Effector CD8-positive, alpha-beta T cell (primary cell): Measurements from ENCODE around the gene LGI1.

ENCODE experiments used
- DNase-seq: peaks from one replicate; lab custom pipeline; 2025; lab: John Stamatoyannopoulos, UW

The LGI1 gene

DNA sequence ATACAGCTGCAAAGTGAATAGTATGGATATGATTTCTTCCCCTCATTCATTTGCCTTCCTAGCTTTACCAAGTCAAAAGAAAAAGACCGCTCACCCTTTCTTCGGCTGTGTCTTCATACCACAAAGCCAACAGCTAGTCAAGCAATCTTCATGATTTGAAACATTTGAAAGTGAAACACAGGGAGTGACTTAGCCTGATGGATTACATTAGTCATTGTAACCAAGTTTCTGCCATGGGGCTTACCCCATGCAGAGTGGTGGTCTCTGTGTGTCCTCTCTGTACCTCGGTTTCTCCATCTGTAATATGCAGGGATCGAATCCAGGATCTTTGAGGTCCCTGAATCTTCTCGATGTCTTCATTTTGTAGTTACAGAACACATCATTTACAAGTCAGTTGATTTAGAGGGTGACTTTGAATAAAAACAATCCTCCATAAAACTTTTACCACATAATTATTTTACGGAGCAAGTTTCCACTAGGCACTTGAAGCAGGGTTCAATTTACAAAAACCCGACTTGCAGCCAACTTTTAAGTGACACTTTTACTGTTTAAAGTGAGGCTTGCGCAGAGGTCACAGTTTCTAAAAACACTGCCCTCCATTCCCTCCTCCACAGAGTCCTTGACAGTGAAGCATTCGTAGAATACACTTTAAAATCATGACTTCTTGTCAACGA, 2.2 kb upstream of the LGI1 start:
- no peak for DNase-seq

DNA sequence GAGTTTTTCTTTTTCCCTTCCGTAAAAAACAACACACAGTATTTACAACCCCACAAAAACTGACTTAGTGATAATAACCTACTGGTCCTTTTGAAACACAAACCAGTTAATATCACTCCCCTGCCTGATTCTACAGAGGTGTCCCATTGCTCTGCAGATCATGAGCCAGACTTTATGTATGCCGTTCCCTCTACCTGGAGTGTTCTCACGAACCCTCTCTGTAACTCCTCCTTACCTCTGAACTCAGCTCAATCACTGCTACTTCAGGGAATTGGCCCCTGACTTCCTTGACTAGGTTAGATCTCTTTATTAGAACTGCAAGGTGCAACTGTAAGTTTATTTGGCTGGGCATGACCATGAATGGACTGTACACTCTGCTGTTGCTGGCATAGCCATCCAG, 1.6 kb upstream of the LGI1 start:
- no peak for DNase-seq

DNA sequence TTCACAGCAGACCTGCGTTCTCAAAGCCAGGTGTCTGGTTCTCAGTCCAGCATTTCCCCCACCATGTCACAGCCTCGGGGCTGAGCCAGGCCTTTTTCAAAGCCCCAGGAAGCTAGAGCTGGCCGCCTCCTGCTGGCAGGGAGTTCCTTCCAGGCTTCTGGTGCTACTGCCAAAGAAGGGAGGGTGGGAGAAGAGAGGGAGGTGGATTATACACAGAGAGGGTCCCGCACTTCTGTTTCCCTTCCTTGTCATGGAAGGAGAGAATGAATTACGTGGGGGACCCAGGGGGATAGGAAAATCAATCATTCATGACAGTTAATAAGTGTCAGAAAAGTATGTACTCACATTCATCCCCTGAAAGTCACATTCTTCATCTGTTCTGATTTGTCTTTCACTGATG, 600 bp upstream of the LGI1 start:
- DNase-seq = no peak

DNA sequence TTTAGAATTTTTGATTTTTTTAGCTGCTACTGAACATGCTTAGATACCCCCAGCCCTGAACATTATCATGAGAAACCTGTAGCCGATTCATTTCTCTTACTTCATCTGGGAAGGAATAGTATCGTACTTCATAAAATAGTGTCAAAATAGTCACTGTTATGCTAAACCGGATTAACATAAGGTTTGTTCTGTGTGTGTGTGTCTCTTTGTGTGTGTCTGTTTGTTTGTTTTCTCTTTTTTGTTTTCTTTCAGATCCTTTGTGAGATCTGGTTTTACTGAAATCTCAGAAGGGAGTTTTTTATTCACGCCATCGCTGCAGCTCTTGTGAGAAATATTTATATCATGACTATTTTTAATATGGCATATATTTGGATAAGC, 761 bp downstream of the LGI1 start:
- DNase-seq = no peak

DNA sequence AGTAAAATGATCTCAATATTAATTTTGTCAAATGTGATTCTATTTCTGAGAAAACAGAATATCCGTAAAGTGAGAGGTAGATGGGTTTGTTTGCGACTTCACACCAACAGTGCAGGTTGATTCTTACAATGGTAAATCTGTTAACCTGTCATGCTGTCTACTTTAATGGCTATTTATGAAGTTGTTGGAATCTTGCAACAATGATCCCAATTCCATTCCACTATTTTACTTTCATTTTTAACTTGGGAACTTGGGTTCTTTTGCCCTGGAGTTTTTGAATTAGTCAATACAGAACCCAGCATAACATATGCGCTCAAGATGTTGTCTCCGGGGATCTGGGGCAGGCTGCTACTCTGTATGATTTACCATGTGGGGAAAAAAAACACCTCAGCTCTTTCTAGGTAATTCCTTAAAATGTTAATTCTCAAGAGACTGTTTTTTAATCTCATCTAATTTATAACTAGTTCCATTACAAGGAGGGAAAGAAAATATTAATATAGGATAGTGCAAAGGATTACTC, 1.2 kb downstream of the LGI1 start:
- no peak for DNase-seq

DNA sequence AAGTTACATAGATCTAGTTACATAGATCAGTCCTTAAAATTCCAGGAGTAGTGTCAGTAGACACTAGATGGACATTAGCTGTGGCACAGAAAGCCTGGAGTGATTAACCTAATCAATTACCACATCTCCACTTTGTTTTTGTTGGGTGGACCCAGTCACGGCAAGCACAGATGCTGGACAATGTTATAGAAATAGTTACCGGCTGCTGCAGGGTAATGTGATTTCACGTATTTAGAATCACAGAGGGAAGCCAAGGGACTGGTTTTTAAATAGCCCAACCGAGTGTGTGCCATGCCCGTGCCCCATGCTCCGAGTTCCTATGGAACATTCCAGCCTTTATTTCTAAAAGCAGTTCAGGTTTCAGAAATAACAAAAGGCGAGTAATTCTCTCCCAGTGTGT, 2.8 kb downstream of the LGI1 start:
- no peak for DNase-seq

DNA sequence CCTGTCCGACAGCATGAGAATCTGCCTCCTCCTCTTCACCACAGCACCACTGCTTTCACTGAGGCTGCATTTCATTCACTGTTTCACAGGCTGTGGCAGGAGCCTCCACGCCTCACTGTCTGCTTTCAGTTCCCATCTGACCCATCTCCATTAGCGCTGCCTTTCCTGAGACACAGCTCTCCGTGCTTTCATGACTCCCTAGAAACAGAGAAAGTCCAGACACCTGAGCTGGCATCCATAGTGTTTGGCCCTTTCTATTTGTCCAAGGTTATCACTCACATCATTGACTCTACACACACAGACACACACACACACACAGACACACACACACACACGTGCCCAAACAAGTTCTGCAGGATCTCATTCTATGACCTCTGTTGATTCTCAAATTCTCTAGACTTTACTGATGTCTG, 5.2 kb downstream of the LGI1 start:
- DNase-seq = no peak

DNA sequence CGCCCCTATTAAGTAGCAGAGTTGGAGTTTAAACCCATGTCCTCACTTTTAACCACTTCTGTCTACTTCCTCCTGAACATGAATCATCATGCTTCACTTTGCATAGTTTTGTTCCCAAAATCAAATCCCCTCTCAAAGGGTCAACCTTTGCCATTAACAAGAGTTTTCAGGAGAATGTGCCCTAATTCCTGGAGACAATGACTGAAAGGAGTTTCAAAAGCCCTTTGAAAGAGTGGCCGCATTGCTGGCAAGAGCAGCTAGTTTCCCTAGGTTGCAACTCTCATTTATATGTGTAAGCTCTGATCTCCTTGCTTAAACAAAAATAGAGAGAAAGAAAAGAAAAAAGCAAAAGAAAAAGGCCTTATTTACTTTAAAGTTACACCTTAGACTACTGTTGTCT, 9.2 kb downstream of the LGI1 start:
- no peak for DNase-seq

DNA sequence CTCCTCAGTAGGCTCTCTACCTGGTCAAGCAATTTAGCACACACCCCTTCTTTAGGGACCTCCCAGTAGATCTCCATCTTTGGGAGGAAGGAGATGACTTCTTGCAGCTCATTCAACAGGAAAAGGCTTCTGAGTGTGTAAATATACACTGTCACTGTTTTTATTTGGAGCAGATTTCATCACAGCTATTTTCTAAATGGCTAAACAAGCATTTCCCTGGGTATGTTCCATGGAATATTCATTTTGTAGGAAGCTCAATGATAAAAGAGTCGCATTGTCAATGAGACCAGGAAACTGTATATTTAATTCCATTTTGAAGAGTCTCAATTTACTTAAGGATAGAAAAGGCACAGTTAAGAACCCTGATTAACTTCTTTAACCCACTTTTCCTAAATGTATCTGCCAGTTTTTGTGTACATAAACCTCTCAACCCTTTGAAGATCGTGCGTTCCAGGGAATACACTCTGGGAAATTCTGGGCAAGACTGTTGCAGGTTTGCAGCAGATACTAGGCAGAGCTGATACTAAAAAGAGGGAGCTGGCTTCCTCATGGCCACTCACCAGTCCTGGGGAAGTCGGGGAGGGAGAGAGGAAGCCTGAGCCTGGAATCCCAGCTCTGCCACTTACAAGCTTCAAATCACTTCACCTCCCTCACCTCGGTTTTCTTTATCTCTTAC, 10.1 kb downstream of the LGI1 start:
- no peak for DNase-seq

DNA sequence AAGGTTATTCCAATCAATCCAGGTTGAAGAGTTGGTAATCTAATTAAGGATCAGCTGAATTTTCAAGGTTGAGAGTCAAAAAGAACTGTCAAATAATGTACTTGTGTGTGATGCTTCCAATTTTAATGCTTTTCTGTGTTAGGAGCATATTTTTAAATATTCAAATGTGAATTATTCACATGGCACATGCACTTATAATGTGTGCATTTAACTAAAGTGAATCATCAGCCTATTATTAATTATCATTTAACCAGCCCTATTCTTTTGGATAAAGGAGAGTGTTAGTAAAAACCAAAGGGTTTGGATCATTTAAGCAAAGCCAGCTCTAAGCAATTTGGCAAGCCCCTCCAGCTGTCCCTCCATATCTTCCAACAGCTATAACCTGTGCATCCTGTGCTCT, 11.2 kb downstream of the LGI1 start:
- no peak for DNase-seq

DNA sequence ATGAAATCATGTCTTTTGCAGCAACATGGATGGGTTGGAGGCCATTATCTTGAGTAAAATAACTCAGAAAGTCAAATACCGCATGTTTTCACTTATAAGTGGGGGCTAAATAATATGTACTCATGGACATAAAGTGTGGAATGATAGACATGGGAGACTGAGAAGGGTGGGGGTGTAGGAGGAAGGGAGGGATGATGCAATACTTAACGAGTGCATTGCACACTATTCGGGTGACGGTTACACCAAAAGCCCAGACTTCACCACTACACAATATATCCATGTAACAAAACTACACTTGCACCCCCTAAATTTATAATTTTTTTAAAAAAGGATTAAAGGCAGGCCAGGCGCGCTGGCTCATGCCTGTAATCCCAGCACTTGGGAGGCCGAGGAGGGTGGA, 13.6 kb downstream of the LGI1 start:
- no peak for DNase-seq

DNA sequence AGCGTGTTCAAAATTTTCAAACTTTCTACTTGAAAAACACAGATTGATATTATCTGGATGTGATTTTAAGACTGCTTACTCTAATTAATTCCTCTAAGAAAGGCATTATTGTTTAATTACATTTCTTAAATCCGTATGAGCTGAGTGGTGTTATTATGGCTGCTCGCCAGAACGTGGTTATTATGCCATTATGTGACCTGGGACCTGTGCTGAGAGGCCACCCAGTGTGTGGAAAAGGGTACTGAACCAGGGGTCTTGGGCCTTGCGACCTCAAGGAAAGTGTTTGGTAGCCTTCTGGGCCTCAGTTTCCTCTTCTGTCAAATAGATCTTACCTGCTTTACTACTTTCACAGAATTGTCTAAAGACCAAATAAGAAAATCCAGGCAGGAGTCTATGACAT, 15.4 kb downstream of the LGI1 start:
- no peak for DNase-seq

DNA sequence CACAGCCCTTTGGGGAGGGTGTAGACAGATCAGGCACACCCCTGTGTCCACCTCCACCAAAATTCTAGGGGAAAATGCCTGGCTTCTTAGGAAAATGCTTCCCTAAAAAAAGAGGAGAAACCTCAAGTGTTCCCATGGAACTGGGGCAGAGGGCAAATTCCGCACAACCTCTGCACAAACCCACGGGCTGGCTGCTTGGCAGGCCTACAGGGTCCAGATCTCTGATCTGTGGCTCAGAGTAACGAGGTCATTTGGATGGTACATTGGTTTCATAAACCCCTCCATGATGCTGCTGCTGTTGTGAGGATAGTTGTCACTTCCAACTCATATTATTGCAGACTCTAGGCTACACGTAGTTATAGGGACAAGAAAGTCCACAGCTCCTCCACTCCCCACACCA, 16.0 kb downstream of the LGI1 start:
- DNase-seq = no peak

DNA sequence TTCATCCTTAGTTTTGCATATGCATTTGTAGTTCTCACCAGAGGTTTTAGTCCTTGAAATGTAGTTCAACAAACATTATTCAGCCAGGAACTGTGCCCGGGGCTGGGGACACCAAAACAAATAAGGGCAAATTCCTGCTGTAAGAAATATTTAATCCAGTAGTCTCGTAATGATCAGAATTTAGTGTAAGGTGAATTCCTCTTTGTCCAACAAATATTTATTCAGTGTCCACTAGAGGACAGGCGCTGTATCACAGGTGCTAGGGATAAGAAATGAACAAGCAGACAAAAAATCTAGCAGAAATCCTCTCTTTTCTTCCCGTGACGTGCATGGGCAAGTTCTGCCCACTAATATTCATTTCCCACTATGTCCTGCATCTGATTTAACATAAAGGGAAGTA, 17.6 kb downstream of the LGI1 start:
- DNase-seq = no peak

DNA sequence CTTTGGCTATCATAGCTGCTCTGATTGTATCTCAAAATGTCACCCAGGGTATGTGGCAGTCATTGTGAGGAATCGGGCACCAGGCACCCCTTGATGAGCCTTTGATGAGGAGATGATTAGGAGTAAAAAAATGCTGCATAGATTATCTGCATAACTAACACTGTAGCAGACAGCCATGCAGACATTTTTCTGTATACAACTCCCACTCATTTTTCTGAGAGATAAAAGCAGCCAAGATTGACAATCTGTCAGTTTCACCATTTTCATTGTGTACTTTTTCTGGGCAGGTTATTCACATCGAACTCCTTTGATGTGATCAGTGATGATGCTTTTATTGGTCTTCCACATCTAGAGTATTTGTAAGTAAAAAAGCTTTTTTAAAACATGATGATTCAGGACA, 19.4 kb downstream of the LGI1 start:
- DNase-seq = no peak

DNA sequence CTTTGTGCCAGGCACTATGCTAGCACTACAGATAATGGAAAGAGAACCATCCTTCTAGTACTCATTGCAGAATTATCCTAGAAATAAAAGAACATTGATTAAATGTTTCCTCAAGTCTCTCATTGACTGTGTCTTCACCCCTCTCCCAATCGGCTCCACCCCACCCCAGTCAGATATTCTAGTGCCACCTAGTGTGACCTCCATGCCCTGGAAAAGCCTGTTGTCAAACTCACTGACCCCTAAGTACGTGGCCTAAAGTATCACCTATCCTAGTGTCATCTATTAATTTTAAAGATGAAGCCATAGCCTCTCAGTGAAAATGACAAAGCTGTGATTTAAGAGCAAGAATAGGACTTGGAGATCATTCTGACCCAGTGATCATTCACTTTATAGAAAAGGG, 26.3 kb downstream of the LGI1 start:
- DNase-seq = no peak

DNA sequence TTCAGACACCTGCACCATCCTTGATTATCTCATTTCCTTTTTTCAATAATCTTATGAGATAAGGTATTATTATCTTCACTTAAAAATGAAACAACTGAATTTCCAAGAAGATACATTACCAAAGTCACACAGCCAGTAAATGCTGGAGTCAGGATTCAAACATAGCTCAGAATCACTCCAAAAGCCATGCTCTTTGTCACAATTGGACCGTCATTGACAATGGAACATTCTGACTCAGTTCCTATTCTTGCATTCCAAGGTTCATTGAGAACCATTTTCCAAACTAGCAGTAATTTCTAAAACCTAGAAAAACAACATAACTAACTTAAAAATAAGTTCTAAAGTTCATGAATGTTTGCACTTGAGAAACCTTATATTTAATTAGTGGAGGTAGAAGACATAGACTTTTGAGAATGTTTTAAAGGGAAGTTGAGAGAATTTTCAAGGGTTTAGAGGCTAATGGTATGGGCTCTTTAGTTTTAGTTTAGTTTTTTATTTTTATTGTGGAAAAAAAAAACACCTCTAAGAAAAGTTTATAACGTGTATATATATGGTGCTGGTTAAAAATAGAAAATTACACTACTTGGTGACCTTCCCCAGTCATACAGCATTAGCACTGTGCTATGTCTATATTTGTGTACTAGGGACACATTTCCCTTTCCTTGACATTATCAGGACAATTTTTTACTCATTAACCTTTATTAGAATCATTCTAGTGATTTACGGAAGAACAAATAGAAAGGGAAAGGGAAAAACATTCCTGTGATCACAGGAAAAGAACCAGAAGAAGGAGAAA, 30.9 kb downstream of the LGI1 start:
- DNase-seq = no peak

DNA sequence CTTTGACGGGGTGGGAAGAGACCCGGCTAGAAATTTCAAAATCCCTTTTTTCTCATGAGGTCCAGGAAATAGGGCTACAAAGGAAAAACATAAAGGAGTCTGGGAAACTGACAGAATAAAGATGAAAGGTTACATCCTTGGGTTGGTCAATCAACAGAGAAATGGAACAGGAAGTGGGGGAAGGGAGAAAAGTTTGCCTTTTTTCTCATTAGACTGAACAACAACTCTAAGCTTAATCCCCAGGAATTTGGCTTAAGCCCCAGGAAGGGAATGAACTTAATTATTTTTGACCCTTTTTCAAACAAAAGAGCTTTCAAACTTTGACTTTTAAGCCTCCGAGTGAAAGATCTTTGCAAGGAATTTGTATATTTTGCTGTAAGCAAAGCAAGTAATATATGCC, 32.7 kb downstream of the LGI1 start:
- no peak for DNase-seq

DNA sequence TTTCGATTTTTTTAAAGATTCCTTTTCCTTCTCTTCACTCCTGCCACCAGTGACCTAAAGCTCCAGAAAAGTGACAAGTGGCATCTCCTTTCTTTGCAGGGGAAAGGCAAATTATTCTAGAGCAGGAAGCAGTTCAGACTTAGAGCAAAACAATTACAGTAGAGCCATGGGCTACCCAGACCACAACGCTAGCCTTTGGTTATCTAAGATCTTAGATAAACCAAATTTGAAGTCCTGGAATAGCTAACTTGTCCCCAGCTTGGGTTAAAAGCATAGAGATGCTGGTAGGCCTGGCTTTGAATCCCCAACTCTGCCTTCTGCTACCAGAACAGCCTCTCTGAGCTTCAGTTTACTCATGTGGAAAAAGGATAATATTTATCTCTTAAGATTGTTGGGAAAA, 38.4 kb downstream of the LGI1 start:
- no peak for DNase-seq

DNA sequence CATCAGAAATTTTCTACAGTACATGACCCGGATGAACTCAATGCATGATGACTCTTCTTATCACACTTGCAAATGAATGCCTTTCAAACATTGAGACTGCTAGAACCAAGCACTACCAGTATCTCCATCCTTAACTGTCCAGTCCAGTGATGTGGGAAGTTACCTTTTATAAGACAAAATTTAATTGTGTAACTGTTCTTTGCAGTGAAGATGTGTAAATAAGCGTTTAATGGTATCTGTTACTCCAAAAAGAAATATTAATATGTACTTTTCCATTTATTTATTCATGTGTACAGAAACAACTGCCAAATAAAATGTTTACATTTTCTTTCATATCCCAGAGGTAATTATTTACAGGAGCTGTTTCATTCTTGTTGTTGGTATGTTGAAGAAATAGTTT, 40.1 kb downstream of the LGI1 start:
- DNase-seq = no peak

DNA sequence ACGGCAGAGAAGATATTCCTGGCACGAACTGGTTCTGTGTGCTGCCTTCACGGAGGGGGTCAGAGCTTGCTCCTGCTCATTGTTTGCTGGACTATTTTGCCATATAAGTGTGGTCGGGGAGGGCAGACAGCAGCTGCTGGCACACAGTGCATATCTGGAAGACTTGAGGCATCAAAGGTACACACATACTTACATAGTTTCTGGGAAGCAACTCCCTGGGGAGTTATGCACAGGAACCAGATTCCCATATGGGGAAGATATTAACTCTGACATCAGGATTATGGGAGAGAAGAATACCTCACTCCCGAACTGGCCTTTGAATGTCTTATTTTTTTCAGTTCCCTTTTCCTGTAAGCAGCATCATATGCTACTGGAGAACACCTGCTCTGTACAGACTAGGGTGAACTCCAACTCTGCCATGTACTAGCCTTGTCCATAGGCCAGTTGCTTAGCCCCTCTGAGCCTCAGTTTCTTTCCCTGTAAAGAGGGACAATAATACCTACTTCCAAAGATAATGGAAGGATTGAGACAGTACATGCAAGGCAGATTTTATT, 41.5 kb downstream of the LGI1 start:
- DNase-seq = no peak

DNA sequence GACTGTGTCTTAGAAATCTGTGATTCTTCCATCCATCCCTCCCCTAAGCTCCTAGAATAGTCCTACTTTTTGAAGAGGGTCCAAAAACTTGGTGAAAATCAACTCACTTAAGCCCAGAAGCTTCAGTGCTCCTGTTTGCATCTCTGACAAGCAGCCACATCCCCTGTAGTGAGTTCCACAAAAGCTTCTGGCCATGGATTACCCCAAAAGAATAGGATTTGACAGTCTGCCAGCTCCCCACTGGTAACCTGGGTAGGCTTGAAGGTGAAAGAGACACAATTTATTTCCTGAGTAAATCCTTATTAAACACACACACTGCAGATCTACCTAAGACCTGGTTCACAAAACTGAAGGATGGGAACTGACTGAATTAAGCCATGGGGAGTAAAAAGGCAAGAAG, 46.5 kb downstream of the LGI1 start:
- DNase-seq = no peak

DNA sequence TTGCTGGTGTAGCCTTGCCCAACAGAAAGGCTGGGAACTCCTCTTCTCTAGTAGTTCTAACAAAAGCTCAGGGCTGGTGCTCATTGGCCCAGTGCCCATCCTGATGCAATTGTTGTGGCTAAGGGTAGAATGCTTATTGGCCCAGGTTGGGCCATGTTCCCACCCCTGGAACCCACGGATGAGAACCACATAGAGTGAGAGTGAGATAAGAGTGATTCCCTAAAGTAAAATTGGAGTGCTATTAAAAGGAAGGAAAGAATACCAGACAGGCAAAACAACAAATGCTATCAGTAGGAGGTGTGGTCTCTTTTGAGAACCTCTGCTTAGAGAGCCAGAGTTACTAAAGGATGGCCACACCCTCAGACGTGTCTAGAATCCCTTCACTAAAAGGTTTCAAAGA, 49.2 kb downstream of the LGI1 start:
- DNase-seq = no peak
